Measurements from ENCODE around the gene FOXD3.
"Not testable (repeated sequence)": the region's sequence is repeated elsewhere in the genome, so short reads cannot be mapped to it uniquely, and the experiment has no call there.

FOXD3 gene

DNA sequence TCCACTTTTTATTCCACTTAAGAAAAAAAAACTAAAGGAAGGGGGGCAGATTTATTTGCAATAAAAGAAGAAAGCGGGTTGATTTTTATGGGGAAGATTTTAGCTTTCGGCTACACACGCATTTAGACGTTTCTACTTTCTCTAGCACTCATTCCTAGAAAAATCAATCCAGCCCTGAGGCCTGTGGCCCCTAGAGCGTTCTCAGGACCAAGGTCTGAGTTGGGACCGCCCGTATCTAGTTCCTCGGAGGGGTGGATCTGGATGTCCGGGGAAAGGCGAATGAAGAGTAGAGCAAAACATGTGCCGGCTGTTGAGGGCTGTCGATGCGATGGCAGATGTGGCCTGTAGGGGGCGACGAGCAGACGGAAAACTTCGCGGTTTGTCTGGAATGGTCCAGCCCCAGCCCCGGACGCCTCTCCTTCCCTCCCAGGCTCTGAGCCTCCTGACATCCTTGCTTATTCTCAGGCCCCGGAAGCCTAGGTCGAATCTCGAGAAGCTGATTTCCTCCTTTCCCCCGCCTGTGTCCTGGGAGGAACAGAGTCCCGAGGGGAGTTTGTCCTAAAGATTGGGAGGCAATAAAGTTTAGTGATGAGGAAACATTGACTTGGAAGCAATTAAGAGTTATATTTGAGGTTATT lies 5.2 kb downstream of the FOXD3 start:
- no peak for ATAC-seq
- Mint-ChIP-seq H3K4me1 (peaks cover 27% of the 10 kb centered on the region), H3K9me3 (peaks cover 3% of the 10 kb centered on the region), H3K27ac (no peak overlapping the region), H3K27me3 (peaks cover 61% of the 10 kb centered on the region), H3K4me3 (peak overlapping the region; percentile 34), H3K36me3 (peaks cover 5% of the 10 kb centered on the region)

DNA sequence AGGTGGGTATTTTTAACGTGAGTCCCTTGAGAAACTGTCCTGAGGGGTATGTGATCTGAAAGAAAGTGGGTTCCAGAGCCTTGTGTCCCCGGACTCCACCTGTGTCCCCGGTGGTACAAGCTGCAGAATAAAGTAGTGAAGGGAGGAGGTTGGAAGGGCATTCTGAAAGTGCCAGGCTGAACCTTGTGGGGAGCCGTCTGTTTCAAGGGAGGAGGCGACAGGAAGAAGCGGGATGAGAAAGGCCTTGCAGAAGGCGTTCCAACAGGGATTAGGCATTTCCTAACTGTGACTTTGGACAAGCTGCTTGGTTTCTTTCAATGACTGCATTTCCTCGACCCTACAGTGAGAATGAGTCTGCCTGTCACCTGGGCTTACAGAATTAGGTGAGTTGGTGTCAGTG lies 5.8 kb downstream of the FOXD3 start:
- peaks cover 65% of the 10 kb centered on the region for H3K27me3 Mint-ChIP-seq
- H3K4me3 Mint-ChIP-seq, result no peak overlapping the region
- peaks cover 5% of the 10 kb centered on the region for H3K36me3 Mint-ChIP-seq
- no peak overlapping the region for H3K27ac Mint-ChIP-seq
- peaks cover 27% of the 10 kb centered on the region for H3K4me1 Mint-ChIP-seq
- peaks cover 3% of the 10 kb centered on the region for H3K9me3 Mint-ChIP-seq
- ATAC-seq, result no peak

GRCh38 chr1:63328781-63329180 lies 6.4 kb downstream of the FOXD3 start:
- H3K27me3 Mint-ChIP-seq, result peaks cover 72% of the 10 kb centered on the region
- no peak for ATAC-seq
- peaks cover 3% of the 10 kb centered on the region for H3K9me3 Mint-ChIP-seq
- H3K27ac Mint-ChIP-seq, result no peak overlapping the region
- H3K36me3 Mint-ChIP-seq, result peaks cover 5% of the 10 kb centered on the region
- no peak overlapping the region for H3K4me3 Mint-ChIP-seq
- H3K4me1 Mint-ChIP-seq, result peaks cover 27% of the 10 kb centered on the region

GRCh38 chr1:63329621-63330330 lies 7.4 kb downstream of the FOXD3 start:
- H3K9me3 Mint-ChIP-seq, result peaks cover 3% of the 10 kb centered on the region
- peaks cover 27% of the 10 kb centered on the region for H3K4me1 Mint-ChIP-seq
- no peak overlapping the region for H3K4me3 Mint-ChIP-seq
- H3K27me3 Mint-ChIP-seq, result peaks cover 75% of the 10 kb centered on the region
- H3K27ac Mint-ChIP-seq, result no peak overlapping the region
- no peaks in the 10 kb centered on the region for H3K36me3 Mint-ChIP-seq
- ATAC-seq, result no peak

GRCh38 chr1:63330331-63330916 lies 8.1 kb downstream of the FOXD3 start:
- no peak overlapping the region for H3K27ac Mint-ChIP-seq
- no peak overlapping the region for H3K4me3 Mint-ChIP-seq
- peaks cover 27% of the 10 kb centered on the region for H3K4me1 Mint-ChIP-seq
- H3K27me3 Mint-ChIP-seq, result peaks cover 79% of the 10 kb centered on the region
- no peak for ATAC-seq
- H3K9me3 Mint-ChIP-seq, result peaks cover 3% of the 10 kb centered on the region
- H3K36me3 Mint-ChIP-seq, result no peaks in the 10 kb centered on the region

DNA sequence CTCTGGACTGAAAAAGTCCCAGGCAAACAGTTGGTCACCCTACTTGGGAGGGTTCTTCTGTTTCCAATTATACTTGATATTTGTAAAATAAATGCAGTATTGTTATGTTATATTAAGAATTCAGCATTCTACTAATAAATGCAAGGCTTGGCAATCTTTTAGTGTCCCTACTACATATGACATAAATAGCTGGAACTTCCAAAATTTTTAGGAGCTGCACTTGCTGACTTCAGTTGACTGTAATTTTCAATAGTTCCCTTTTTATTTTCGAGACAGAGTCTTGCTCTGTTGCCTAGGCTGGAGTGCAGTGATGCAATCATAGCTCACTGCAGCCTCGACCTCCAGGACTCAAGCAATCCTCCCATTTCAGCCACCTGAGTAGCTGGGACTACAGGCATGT lies 20.0 kb downstream of the FOXD3 start:
- Mint-ChIP-seq H3K9me3 (no peaks in the 10 kb centered on the region), H3K4me3 (no peak overlapping the region), H3K27me3 (peaks cover 37% of the 10 kb centered on the region), H3K4me1 (no peaks in the 10 kb centered on the region), H3K36me3 (no peaks in the 10 kb centered on the region), H3K27ac (no peak overlapping the region)
- ATAC-seq, result no peak

DNA sequence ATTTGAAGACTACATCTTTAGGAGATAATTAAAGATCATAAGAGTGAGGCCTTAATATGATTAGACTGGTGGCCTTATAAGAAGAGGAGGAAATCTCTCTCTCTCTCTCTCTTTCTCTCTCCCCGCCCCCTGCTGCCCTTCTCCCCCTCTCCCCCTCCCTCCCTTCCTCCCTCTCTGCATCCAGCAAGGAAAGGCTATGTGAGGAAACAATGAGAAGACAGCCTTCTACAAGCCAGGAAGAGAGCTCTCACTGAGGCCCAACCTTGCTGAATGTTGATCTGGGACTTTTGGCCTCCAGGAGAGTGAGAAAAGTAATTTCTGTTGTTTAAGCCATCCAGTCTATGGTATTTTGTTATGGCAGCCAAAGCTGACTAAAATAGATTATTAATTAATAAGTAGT lies 21.6 kb downstream of the FOXD3 start:
- Mint-ChIP-seq H3K9me3 (no peaks in the 10 kb centered on the region), H3K36me3 (no peaks in the 10 kb centered on the region), H3K4me3 (no peak overlapping the region), H3K4me1 (no peaks in the 10 kb centered on the region), H3K27ac (no peak overlapping the region), H3K27me3 (peaks cover 38% of the 10 kb centered on the region)
- no peak for ATAC-seq

DNA sequence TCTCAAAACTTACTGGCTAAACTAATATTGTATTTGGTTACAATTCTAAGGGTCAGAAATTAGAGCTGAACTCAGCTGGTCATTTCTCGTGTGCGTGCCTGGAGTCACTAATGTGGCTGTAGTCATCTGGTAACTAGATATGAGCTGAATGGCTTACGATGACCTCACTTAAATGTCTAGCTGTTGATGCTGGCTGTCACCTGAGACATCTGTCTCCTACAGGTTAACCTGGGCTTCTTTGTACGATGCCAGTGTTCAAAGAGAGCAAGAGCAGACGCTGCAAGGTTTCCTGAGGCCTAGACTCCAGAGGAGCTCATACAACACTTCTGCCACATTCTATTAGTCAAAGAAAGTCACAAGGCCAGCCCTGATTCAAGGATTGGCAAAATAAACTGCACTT lies 28.0 kb downstream of the FOXD3 start:
- no peaks in the 10 kb centered on the region for H3K9me3 Mint-ChIP-seq
- ATAC-seq, result no peak
- no peaks in the 10 kb centered on the region for H3K36me3 Mint-ChIP-seq
- H3K27ac Mint-ChIP-seq, result no peak overlapping the region
- H3K4me3 Mint-ChIP-seq, result no peak overlapping the region
- no peaks in the 10 kb centered on the region for H3K4me1 Mint-ChIP-seq
- peaks cover 29% of the 10 kb centered on the region for H3K27me3 Mint-ChIP-seq

GRCh38 chr1:63352736-63353135 lies 30.4 kb downstream of the FOXD3 start:
- ATAC-seq, result no peak
- no peaks in the 10 kb centered on the region for H3K4me1 Mint-ChIP-seq
- H3K27ac Mint-ChIP-seq, result no peak overlapping the region
- H3K4me3 Mint-ChIP-seq, result no peak overlapping the region
- H3K9me3 Mint-ChIP-seq, result peaks cover 6% of the 10 kb centered on the region
- no peaks in the 10 kb centered on the region for H3K36me3 Mint-ChIP-seq
- peaks cover 15% of the 10 kb centered on the region for H3K27me3 Mint-ChIP-seq

GRCh38 chr1:63356234-63356633 lies 33.9 kb downstream of the FOXD3 start:
- not testable (repeated sequence) for H3K4me3 Mint-ChIP-seq, H3K27ac Mint-ChIP-seq, ATAC-seq, H3K9me3 Mint-ChIP-seq, H3K4me1 Mint-ChIP-seq, H3K36me3 Mint-ChIP-seq
- H3K27me3 Mint-ChIP-seq, result peaks cover 20% of the 10 kb centered on the region

DNA sequence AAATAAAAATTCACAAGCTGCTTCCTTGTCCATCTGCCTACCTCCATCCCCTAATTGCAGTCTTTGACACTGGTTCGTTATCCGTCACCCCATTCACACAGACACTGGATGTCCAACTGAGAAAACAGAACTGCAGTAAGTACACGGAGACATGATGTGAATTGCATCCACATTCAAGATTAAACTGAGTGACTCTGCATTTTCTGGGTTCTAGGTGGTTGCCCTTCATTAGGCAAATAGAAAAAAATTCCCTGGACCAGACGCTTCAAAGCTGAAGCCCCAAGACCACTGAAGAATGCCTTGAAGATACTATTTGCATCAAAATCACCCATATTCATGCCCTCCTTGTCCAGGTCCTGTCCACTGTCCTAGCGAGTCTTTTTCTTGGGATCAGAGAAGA lies 37.2 kb downstream of the FOXD3 start:
- Mint-ChIP-seq H3K4me3 (no peak overlapping the region), H3K4me1 (no peaks in the 10 kb centered on the region), H3K27ac (no peak overlapping the region), H3K36me3 (no peaks in the 10 kb centered on the region), H3K9me3 (peaks cover 6% of the 10 kb centered on the region), H3K27me3 (peaks cover 11% of the 10 kb centered on the region)
- no peak for ATAC-seq

DNA sequence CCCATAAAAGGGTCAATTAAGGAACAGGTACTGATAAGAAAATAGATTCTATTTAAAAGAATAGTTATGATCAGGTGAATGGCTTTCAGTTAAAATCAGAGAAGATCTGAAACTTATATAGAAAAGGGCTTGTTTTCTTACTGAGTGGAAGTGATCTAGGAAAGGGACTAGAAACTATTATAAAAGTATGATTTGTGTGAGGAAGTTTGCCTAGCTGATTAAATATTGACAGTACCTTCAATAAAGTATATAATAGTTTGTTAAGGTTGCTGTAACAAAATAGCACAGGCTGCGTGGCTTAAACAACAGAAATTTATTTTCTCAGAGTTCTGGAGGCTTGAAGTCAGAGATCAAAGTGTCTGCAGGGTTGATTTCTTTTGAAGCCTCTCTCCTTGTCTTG lies 39.7 kb downstream of the FOXD3 start:
- H3K27me3 Mint-ChIP-seq, result peaks cover 11% of the 10 kb centered on the region
- no peak overlapping the region for H3K4me3 Mint-ChIP-seq
- peaks cover 6% of the 10 kb centered on the region for H3K4me1 Mint-ChIP-seq
- H3K9me3 Mint-ChIP-seq, result no peaks in the 10 kb centered on the region
- H3K27ac Mint-ChIP-seq, result no peak overlapping the region
- no peaks in the 10 kb centered on the region for H3K36me3 Mint-ChIP-seq
- no peak for ATAC-seq

DNA sequence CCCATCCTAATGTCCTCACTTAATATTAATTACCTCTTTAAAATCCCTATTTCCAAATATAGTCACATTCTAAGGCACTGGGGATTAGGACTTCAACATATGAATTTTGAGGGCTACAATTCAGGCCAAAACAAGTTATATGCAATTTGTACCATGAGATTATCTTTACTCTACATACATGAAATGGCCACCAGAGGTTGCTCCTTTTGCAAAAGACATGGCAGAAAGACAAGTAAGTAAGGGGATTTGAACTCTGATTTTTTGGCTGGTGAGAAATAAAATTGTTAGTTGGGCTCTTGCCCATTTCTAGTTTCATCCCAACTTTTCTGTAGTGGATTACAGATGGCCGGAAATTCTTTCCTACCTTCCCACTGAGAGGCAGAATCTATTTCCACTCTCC lies 40.2 kb downstream of the FOXD3 start:
- Mint-ChIP-seq H3K4me3 (no peak overlapping the region), H3K9me3 (no peaks in the 10 kb centered on the region), H3K4me1 (peaks cover 8% of the 10 kb centered on the region), H3K27ac (no peak overlapping the region), H3K36me3 (no peaks in the 10 kb centered on the region), H3K27me3 (peaks cover 11% of the 10 kb centered on the region)
- no peak for ATAC-seq

GRCh38 chr1:63363014-63363413 lies 40.6 kb downstream of the FOXD3 start:
- peaks cover 10% of the 10 kb centered on the region for H3K4me1 Mint-ChIP-seq
- H3K27ac Mint-ChIP-seq, result no peak overlapping the region
- ATAC-seq, result no peak
- H3K36me3 Mint-ChIP-seq, result no peaks in the 10 kb centered on the region
- H3K9me3 Mint-ChIP-seq, result no peaks in the 10 kb centered on the region
- peaks cover 11% of the 10 kb centered on the region for H3K27me3 Mint-ChIP-seq
- H3K4me3 Mint-ChIP-seq, result no peak overlapping the region

DNA sequence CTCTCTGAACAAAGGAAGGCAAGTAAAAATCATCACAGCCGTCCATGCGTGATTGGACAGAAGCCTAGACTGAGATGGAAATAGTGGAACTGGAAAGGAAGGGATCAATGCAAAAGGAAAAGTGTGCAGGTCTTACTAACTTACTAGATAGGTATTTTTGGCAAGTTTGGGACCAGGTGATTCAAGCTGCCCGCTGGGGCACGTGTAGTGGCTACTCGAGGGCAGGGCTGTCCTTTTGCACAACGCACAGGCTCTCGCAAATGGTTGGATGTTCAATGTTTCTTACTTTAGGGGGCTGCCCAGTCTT lies 44.5 kb downstream of the FOXD3 start:
- Mint-ChIP-seq H3K4me3 (peak overlapping the region; percentile 77), H3K27me3 (no peaks in the 10 kb centered on the region), H3K36me3 (peaks cover 13% of the 10 kb centered on the region), H3K9me3 (no peaks in the 10 kb centered on the region), H3K27ac (peak overlapping the region; percentile 72), H3K4me1 (peaks cover 34% of the 10 kb centered on the region)
- ATAC-seq, result no peak

Measured in stimulated activated memory B cell treated with anti-CD40 and anti-IgM and Interleukin-4, amounts not matched to agents 10 μg/mL and 1 μg/mL and 100 μg/mL, for 72 hours (primary cell).